Measurements from ENCODE around the gene CCM2L.

CCM2L gene

DNA sequence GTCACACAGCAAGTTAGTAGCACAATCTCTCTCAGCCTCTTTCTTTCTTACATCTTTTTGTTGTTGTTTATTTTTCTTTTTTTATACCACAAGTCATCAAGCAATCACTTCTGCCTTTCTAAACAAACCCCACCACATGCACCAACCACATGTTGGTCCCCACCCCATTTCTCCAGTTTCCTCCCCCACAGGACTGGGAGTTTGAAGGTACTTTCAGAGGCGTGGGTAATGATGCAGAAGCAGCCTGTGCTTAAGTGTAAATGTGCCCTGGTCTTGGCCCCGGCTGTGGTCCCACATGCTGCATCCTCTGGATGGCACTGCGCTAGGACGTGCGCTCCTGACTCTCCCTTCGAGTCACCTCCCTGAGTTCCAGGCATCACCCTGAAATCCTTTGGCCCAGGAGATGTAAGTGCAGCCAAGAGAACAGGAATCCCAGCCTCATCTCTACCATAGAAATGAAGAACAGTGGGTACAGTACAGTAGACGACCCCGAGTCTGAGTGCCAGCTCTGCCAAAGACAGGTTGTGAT, 47.5 kb downstream of the CCM2L start:
- no peak for DNase-seq (ENCODE audit: low spot score)

DNA sequence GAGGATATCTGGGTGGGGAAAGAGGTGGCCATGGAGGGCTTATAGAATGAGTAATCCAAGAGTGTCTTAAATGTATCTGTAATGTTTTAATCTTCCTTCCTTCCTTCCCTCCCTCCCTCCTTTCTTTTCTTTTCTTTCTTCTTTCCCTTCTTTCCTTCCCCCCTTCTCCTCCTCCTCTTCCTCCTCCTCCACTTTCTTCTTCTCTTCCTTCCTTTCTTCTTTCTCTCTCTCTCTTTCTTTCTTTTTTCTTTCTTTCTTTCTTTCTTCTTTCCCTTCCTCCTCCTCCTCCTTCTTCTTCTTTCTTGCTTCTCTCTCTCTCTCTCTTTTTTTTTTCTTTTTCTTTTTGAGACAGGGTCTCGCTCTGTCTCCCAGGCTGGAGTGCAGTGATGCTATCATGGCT, 49.0 kb downstream of the CCM2L start:
- DNase-seq (ENCODE audit: low spot score), result no peak

- DNase-seq (ENCODE audit: low spot score), result no peak
Observed at GRCh38 chr20:32062776-32063170, 52.5 kb downstream of the CCM2L start.

DNA sequence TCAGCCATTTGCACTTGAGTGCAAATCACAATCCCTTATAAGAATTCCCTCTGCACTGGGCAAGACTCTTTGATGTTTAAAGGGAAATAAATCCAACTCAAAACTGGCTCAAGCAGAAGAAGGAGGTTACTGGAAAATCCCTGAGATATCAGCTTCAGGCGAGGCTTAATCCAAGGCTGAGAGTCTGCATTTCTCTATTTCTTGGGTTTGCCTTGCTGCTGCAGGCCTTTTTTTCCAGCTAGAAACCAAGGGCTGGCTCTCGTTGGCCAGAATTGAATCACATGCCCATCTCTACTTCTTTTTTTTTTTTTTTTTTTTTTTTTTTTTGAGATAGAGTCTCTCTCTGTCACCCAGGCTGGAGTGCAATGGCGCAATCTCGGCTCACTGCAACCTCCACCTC, 53.5 kb downstream of the CCM2L start:
- no peak for DNase-seq (ENCODE audit: low spot score)

DNA sequence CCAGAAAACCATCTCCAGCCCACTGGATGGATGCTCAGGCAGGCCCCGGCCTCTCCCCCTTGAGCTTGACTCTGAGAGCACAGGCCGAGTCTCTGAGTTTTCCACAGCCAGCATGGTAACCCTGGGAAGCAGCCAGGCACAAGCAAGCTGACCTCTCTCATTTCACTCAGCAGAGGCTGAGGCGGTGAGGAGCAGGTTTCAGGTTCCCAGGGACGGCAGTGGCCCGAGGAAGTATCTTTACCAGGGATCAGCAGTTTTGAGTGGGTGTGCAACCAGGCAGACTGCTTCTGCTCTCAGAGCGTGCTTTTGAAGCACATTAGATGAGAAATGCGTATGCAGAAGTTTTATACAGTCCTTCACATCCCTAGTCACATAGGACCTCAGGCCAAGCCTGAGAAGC, 54.4 kb downstream of the CCM2L start:
- DNase-seq (ENCODE audit: low spot score), result no peak

DNA sequence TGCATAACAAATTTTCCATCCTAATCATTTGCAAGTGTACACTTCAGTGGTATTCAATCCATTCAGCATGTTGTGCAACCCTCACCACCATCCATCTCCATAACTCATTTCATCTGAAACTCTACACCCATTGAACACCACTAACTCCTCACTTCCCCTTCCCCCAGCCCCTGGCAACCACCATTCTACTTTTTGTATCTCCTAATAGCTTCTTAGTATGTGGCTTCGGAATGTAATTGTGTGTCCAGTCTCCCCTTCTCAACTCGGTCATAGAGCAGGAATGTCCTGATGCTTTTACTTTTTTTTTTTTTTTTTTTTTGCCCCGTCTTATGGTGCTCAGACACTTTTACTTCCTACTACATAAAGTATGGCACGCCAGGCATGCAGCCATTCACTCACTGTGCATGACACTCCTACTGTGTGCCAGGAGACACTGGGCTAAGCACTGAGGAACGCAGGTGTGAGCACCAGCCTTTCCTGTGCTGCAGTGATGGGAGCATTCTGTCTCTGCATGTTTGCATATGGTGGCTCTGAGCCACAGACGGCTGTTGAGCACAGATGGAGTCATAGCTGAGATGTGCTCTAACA, 57.1 kb downstream of the CCM2L start:
- no peak for DNase-seq (ENCODE audit: low spot score)

GRCh38 chr20:32068174-32068573, 57.9 kb downstream of the CCM2L start:
- no peak for DNase-seq (ENCODE audit: low spot score)

DNA sequence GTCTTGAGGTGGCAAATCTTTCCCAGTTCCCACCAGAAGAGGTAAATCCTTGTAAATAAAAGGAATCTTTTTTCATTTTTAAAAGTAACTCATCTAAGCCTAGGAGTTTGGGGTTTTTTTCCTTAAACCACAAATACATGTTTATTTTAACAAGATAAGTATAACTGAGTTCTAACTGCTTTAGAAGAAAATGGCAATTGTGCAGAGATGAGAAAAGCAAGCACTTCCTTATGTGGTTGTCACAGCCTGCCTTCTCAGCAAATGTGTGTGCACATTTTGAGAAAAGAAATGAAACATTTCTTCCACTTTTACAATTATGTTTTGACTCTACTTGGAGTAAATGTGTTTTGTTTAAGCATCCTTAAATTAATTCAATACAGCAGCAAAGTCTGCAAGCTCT, 59.5 kb downstream of the CCM2L start:
- no peak for DNase-seq (ENCODE audit: low spot score)

GRCh38 chr20:32070282-32070681, 60.0 kb downstream of the CCM2L start:
- DNase-seq (ENCODE audit: low spot score), result no peak

DNA sequence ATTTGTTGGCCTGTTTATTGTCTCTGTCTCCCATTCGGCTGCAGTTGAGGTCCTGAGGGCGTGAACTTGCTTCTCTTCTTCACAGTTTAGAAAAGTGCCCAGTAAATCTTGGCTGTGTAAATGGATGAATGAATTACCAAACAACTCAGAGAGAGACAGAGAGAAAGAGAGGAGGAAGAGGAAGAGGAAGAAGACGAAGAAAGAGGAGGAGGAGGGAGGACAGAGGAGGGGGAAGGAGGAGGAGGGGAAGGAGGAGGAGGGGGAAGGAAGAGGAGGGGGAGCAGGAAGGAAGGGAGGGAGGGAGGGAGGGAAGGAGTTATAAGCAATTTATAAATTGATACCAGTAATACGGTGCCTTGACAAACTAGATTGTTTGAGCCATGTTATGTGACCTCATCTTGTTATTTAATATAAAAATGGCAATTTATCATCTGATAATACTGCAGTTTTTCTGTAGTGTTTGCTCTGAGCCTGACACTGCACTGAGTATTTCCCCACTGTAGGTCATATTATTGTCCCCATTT, 60.5 kb downstream of the CCM2L start:
- no peak for DNase-seq (ENCODE audit: low spot score)

GRCh38 chr20:32071395-32072167, 61.3 kb downstream of the CCM2L start:
- DNase-seq (ENCODE audit: low spot score), result no peak

DNA sequence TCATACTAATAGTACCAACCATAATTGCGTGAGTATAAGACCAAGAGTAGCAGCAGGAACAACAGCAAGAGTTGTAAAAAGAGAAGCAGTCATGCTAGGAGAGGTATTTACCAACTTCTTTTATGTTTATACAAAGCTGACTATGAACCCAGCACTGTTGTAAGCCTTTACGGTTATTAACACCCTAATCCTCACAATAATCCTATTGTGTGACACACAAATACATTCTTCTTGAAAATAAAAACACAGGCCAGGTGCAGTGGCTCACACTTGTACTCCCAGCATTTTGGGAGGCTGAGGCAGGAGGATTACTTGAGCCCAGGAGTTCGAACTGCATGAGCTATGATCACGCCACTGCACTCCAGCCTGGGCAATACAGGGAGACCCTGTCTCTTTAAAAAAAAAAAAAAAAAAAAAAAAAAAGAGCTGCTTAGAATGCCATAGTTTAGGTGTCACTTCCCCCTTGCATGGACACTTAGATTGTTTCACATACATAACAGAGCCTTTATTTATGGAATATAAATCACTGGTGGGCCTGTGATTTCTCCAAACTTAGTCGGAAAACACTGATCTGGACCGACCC, 62.0 kb downstream of the CCM2L start:
- DNase-seq (ENCODE audit: low spot score), result no peak

DNA sequence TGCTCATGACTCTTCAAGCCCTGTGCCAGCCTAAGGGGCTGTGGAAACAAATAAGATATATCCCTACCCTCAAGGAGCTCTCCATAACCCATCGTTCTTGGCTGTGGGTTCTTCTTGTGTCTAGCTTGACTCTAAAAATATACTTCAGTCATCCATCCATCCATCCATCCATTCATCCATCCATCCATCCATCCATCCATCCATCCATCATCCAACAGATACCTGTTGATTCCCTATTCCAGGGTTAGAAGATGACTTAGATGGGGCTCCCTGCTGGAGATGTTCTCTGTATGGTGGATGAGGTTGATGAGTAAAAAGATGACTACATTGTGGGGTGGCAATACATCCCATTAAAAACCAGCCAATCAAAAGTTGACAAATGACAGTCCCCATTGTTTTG, 65.3 kb downstream of the CCM2L start:
- no peak for DNase-seq (ENCODE audit: low spot score)

DNA sequence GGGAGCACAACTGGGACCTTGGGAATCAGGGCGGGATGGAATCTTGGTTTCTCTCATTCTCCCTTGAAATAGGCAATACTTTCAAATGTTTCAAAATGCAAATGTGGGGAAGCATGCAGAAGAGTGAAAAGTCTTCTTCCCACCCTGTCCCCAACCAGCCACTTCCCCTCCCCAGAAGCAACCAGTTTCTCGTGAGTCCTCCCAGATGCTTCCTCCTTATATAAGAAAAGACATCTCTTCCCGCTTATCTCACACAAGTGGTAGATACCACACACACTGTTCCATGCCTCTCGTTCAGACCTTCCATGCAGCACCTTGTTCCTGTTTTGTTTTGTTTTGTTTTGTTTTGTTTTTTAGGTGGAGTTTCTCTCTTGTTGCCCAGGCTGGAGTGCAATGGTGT, 67.0 kb downstream of the CCM2L start:
- no peak for DNase-seq (ENCODE audit: low spot score)

- no peak for DNase-seq (ENCODE audit: low spot score)
Observed at GRCh38 chr20:32078322-32078721, 68.1 kb downstream of the CCM2L start.

- no peak for DNase-seq (ENCODE audit: low spot score)
Observed at GRCh38 chr20:32078791-32079190, 68.6 kb downstream of the CCM2L start.

GRCh38 chr20:32079655-32080109, 69.4 kb downstream of the CCM2L start:
- no peak for DNase-seq (ENCODE audit: low spot score)

- DNase-seq (ENCODE audit: low spot score), result no peak
Observed at GRCh38 chr20:32080783-32081182, 70.5 kb downstream of the CCM2L start.
